H1 (cell line): ENCODE results near the gene LCNL1. TPM values are rescaled to one million over a fixed set of nuclear protein-coding genes. Genes with fewer than 3 reads are reported as not detected.

Experiments used
- ATF3 ChIP-seq: IDR thresholded peaks from 2 replicates; pipeline ENCODE4 v1.6.1; 2011; ENCODE audit warnings: low read depth, mild to moderate bottlenecking, low read length; ENCODE audit not compliant: insufficient read depth
- CHD7 ChIP-seq: fragments of 300-600 bp; sonication (generic); IDR thresholded peaks from 2 replicates; pipeline ENCODE4 v1.7.1; 2012; ENCODE audit warnings: low read length, moderate library complexity, mild to moderate bottlenecking, inconsistent platforms; ENCODE audit not compliant: insufficient replicate concordance
- CTCF ChIP-seq, 3 experiments: IDR thresholded peaks; 1 replicate in 2 of 3; 2 replicates in 1 of 3; pipeline versions ENCODE4 v1.5.1 to v1.6.1; 2011; ENCODE audit warnings: low read length in 3 of 3, mild to moderate bottlenecking in 3 of 3, inconsistent platforms in 2 of 3, low read depth in 1 of 3, moderate library complexity in 1 of 3; ENCODE audit not compliant: insufficient read depth in 1 of 3; ENCODE audit errors: control extremely low read depth in 1 of 3
- KDM4A ChIP-seq: IDR thresholded peaks from one replicate; pipeline ENCODE4 v1.7.1; 2012; ENCODE audit warnings: low read depth, mild to moderate bottlenecking, moderate library complexity, low read length, inconsistent platforms; ENCODE audit not compliant: severe bottlenecking
- SAP30 ChIP-seq: fragments of 300-600 bp; sonication (generic); IDR thresholded peaks from 2 replicates; pipeline ENCODE4 v1.7.1; 2012; ENCODE audit warnings: low read length, moderate library complexity, mild to moderate bottlenecking, inconsistent platforms; ENCODE audit not compliant: insufficient read depth, insufficient replicate concordance
- polyA plus RNA-seq, 7 experiments: library from polyadenylated mRNA; depleted of rRNA in 3 of 7; stranded (reverse) in 5 of 7; unstranded in 2 of 7; fragments of >200 nt in 5 of 7; fragments of 200-250 nt in 2 of 7; gene quantifications; 1 replicate in 5 of 7; 2 replicates in 1 of 7; 4 replicates in 1 of 7; pipeline versions ENCODE4 v1.2.1 to v1.2.3, GENCODE V29; 2011 to 2013; ENCODE audit warnings: missing spikeins in 2 of 7, mixed read lengths in 2 of 7
- total RNA-seq: library from RNA; stranded (reverse); fragmentation: NEBNext Ultra II Directional; extraction: Animal tissue kit (Norgen Biotek cat#: 25700); gene quantifications from 2 replicates; pipeline ENCODE4 v1.2.1, GENCODE V29; 2021

LCNL1 gene
- total and polyA plus RNA-seq, 2 of the 8 experiments (the other 6 are each of a cell fraction or from before 2014, with no cell fraction given), result 0.11 TPM; not detected in 1

GRCh38 chr9:136962701-136963248, 20.0 kb upstream of the LCNL1 start (continued):
- TF ChIP-seq KDM4A, result no peak
- no peak for TF ChIP-seq ATF3
- no peak for TF ChIP-seq CHD7
- no peak for TF ChIP-seq CTCF (IDR thresholded peaks at IDR 0.05; ENCODE audit: control extremely low read depth in 1 of 3, insufficient read depth in 1 of 3, low read depth in 1 of 3, low read length in 3 of 3)
- TF ChIP-seq SAP30, result no peak
